ENCODE data around the gene KAZN.

DNA sequence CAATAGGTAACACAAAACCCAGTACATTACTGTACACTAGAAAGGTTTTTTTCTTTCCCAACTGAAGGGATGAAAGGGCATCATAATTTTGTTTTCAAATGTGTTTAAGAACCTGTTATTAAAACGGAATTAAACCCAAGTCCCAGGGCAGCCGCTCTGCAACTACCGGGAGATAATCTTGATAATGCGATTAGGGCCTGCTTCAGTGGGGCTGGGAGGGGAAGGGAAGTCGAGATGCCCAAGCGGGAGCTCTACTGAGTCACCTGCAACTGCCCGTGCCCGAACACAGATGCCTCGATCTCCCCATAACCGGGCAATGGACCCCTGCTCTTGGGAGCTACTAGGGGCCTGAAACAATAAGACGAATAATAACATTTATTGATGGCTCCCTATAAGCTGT, 61.4 kb downstream of the KAZN start:
- TF ChIP-seq EZH2 (IDR thresholded peaks at IDR 0.05; ENCODE audit: low read length, missing control alignments) = no peak
- TF ChIP-seq CTCF (conservative IDR thresholded peaks at IDR 0.05 in 1 of 2, IDR thresholded peaks at IDR 0.05 in 1 of 2; ENCODE audit: low read depth in 1 of 2, low read length in 2 of 2) = no peak

Data from fibroblast of lung (primary cell).